OCI-LY3 (cell line): ENCODE measurements around the gene DCC.

ENCODE experiments used
- H2AFZ ChIP-seq: fragments of 200-600, 300-600 bp; shearing (Covaris generic); 2 replicates; pipeline ENCODE4 v1.6.0; 2014; ENCODE audit warnings: antibody characterized with exemption, low read depth, low read length
- H3K27ac ChIP-seq: fragments of 200-600, 300-600 bp; sonication (generic); 2 replicates; pipeline ENCODE4 v1.5.1; 2014; ENCODE audit warnings: mild to moderate bottlenecking, low read length, moderate library complexity, mixed read lengths
- H3K27me3 ChIP-seq: fragments of 200-600, 300-600 bp; sonication (generic); 2 replicates; pipeline ENCODE4 v1.6.1; 2014; ENCODE audit warnings: low read depth, low read length, mixed read lengths
- H3K36me3 ChIP-seq: fragments of 200-600, 300-600 bp; sonication (generic); replicated peaks from 2 replicates; pipeline ENCODE3; 2014; ENCODE audit warnings: low read depth, low read length, mixed read lengths
- H3K4me1 ChIP-seq: fragments of 300-600, 200-600 bp; sonication (generic); 2 replicates; pipeline ENCODE4 v1.6.1; 2014; ENCODE audit warnings: low read length, mixed read lengths
- H3K4me2 ChIP-seq: fragments of 200-600, 300-600 bp; sonication (generic); 2 replicates; pipeline ENCODE4 v1.6.1; 2014; ENCODE audit warnings: low read length, mixed read lengths
- H3K4me3 ChIP-seq: fragments of 300-600, 200-600 bp; sonication (generic); 2 replicates; pipeline ENCODE4 v1.5.1; 2014; ENCODE audit warnings: antibody characterized with exemption, mild to moderate bottlenecking, low read length, moderate library complexity
- H3K79me2 ChIP-seq: fragments of 300-600, 200-600 bp; shearing (Covaris generic); 2 replicates; pipeline ENCODE4 v1.6.1; 2014; ENCODE audit warnings: mild to moderate bottlenecking, low read length, mixed read lengths
- H3K9ac ChIP-seq: fragments of 300-600, 200-600 bp; shearing (Covaris generic); 2 replicates; pipeline ENCODE4 v1.6.0; 2014; ENCODE audit warnings: mild to moderate bottlenecking, low read length, moderate library complexity
- H3K9me3 ChIP-seq: fragments of 200-600, 300-600 bp; shearing (Covaris generic); 2 replicates; pipeline ENCODE4 v1.6.1; 2014; ENCODE audit warnings: low read length, mixed read lengths; ENCODE audit not compliant: insufficient read depth
- H4K20me1 ChIP-seq: fragments of 200-600, 300-600 bp; sonication (generic); 2 replicates; pipeline ENCODE4 v1.6.1; 2016; ENCODE audit warnings: low read length, mixed read lengths; ENCODE audit not compliant: insufficient read depth
- CTCF ChIP-seq: fragments of 200-600, 300-600 bp; sonication (generic); IDR thresholded peaks from 2 replicates; pipeline ENCODE4 v1.5.1; 2014; ENCODE audit warnings: antibody characterized with exemption, low read length, low read depth
- EZH2phosphoT487 ChIP-seq: fragments of 200-600 bp; shearing (Covaris generic); IDR thresholded peaks from 2 replicates; pipeline ENCODE4 v1.6.1; 2018; ENCODE audit warnings: antibody characterized with exemption, mixed run types, low read depth

DCC gene

GRCh38 chr18:52874774-52875173 is 534.8 kb downstream of the DCC start:
- Histone ChIP-seq H3K27me3 (no peaks in the 10 kb centered on the region), H3K4me1 (no peaks in the 10 kb centered on the region), H4K20me1 (no peaks in the 10 kb centered on the region), H3K27ac (no peak overlapping the region), H3K4me3 (no peak overlapping the region), H2AFZ (0 out of 2 replicates have a peak overlapping the region, but pooled peaks have one; percentile 7), H3K4me2 (no peak overlapping the region), H3K9me3 (no peaks in the 10 kb centered on the region; the same call in 1 of the 2 replicates), H3K79me2 (no peaks in the 10 kb centered on the region), H3K9ac (no peak overlapping the region), H3K36me3 (no peaks in the 10 kb centered on the region)
- TF ChIP-seq EZH2phosphoT487 (no peak), CTCF (no peak)

GRCh38 chr18:52875725-52876124 is 535.7 kb downstream of the DCC start:
- no peaks in the 10 kb centered on the region for H3K36me3 ChIP-seq
- no peaks in the 10 kb centered on the region for H3K79me2 ChIP-seq
- no peak overlapping the region for H3K4me3 ChIP-seq
- H4K20me1 ChIP-seq = no peaks in the 10 kb centered on the region
- TF ChIP-seq EZH2phosphoT487 = no peak
- TF ChIP-seq CTCF = no peak
- H3K27ac ChIP-seq = no peak overlapping the region
- H3K27me3 ChIP-seq = no peaks in the 10 kb centered on the region
- no peaks in the 10 kb centered on the region for H3K4me1 ChIP-seq
- H3K4me2 ChIP-seq = no peak overlapping the region
- no peaks in the 10 kb centered on the region; the same call in 1 of the 2 replicates for H3K9me3 ChIP-seq
- no peak overlapping the region for H3K9ac ChIP-seq
- no peak overlapping the region for H2AFZ ChIP-seq

- Histone ChIP-seq H3K79me2 (no peaks in the 10 kb centered on the region), H3K9me3 (no peaks in the 10 kb centered on the region; the same call in 1 of the 2 replicates), H3K36me3 (no peaks in the 10 kb centered on the region), H3K4me2 (no peak overlapping the region), H3K27me3 (no peaks in the 10 kb centered on the region), H4K20me1 (no peaks in the 10 kb centered on the region), H3K27ac (no peak overlapping the region), H3K9ac (no peak overlapping the region), H3K4me1 (no peaks in the 10 kb centered on the region), H3K4me3 (no peak overlapping the region), H2AFZ (no peak overlapping the region)
- TF ChIP-seq EZH2phosphoT487 (no peak), CTCF (no peak)
Observed at GRCh38 chr18:52888014-52888413, 548.0 kb downstream of the DCC start.

GRCh38 chr18:52894801-52895200 is 554.8 kb downstream of the DCC start:
- Histone ChIP-seq H3K4me2 (no peak overlapping the region), H4K20me1 (no peaks in the 10 kb centered on the region), H3K4me3 (no peak overlapping the region), H3K27ac (no peak overlapping the region), H3K9me3 (no peaks in the 10 kb centered on the region), H3K9ac (no peak overlapping the region), H3K27me3 (no peaks in the 10 kb centered on the region), H3K36me3 (no peaks in the 10 kb centered on the region), H3K4me1 (peaks cover 3% of the 10 kb centered on the region), H2AFZ (no peak overlapping the region), H3K79me2 (no peaks in the 10 kb centered on the region)
- TF ChIP-seq CTCF (no peak), EZH2phosphoT487 (no peak)
